GM18519 (cell line): ENCODE data around the gene ANKRD60.

Source experiments
- ATAC-seq: cut with Tn5 transposase; IDR thresholded peaks from one replicate; pipeline ENCODE4 v1.9.1; 2021; ENCODE audit warnings: mild to moderate bottlenecking, moderate library complexity; ENCODE audit not compliant: unreplicated experiment, low FRiP score

ANKRD60 gene

GRCh38 chr20:58196402-58197184 lies 31.9 kb downstream of the ANKRD60 start:
- ATAC-seq, result no peak

GRCh38 chr20:58195047-58195446 lies 33.4 kb downstream of the ANKRD60 start:
- ATAC-seq, result no peak

- ATAC-seq, result no peak
Observed at GRCh38 chr20:58194175-58194791, 34.2 kb downstream of the ANKRD60 start.

- no peak for ATAC-seq
Observed at GRCh38 chr20:58192567-58192966, 35.9 kb downstream of the ANKRD60 start.

- no peak for ATAC-seq
Observed at GRCh38 chr20:58192065-58192464, 36.4 kb downstream of the ANKRD60 start.

- ATAC-seq, result no peak
Observed at GRCh38 chr20:58188527-58188926, 39.9 kb downstream of the ANKRD60 start.

- ATAC-seq, result no peak
Observed at GRCh38 chr20:58184984-58185383, 43.5 kb downstream of the ANKRD60 start.

- no peak for ATAC-seq
Observed at GRCh38 chr20:58184063-58184462, 44.4 kb downstream of the ANKRD60 start.

- ATAC-seq, result no peak
Observed at GRCh38 chr20:58182521-58183140, 45.8 kb downstream of the ANKRD60 start.

- ATAC-seq, result no peak
Observed at GRCh38 chr20:58179432-58180099, 48.9 kb downstream of the ANKRD60 start.

- ATAC-seq, result no peak
Observed at GRCh38 chr20:58179083-58179431, 49.4 kb downstream of the ANKRD60 start.

GRCh38 chr20:58177799-58178198 lies 50.7 kb downstream of the ANKRD60 start:
- ATAC-seq, result no peak

GRCh38 chr20:58175836-58176235 lies 52.6 kb downstream of the ANKRD60 start:
- ATAC-seq, result no peak

- no peak for ATAC-seq
Observed at GRCh38 chr20:58175425-58175824, 53.0 kb downstream of the ANKRD60 start.

- ATAC-seq, result no peak
Observed at GRCh38 chr20:58174708-58175280, 53.7 kb downstream of the ANKRD60 start.

GRCh38 chr20:58173930-58174707 lies 54.3 kb downstream of the ANKRD60 start:
- no peak for ATAC-seq

- no peak for ATAC-seq
Observed at GRCh38 chr20:58173091-58173490, 55.4 kb downstream of the ANKRD60 start.

- ATAC-seq, result no peak
Observed at GRCh38 chr20:58171796-58172425, 56.5 kb downstream of the ANKRD60 start.

- ATAC-seq, result no peak
Observed at GRCh38 chr20:58169450-58169849, 59.0 kb downstream of the ANKRD60 start.

- ATAC-seq, result no peak
Observed at GRCh38 chr20:58168843-58169242, 59.6 kb downstream of the ANKRD60 start.
